MCF 10A (cell line): Measurements from ENCODE around the gene CAV1. TPM values are rescaled to one million over a fixed set of nuclear protein-coding genes. Genes with fewer than 3 reads are reported as not detected.

Source experiments
- BruUV-seq: library from RNA; stranded (reverse); fragments of 400-500 nt; replicated peaks from 2 replicates; lab custom pipeline; 2021; lab: Mats Ljungman, UMichigan
- CTCF ChIA-PET: fragments of 300-600 bp; sonication (Branson Sonifier 250); formaldehyde crosslinking; extraction: SDS; loops from one replicate; lab custom pipeline; 2021; ENCODE audit warnings: antibody characterized with exemption, inconsistent platforms; lab: Yijun Ruan, JAX
- POLR2A ChIA-PET: fragments of 300-600, 350-650 bp; sonication (Branson Sonifier 250); formaldehyde crosslinking; extraction: SDS; loops from one replicate; lab custom pipeline; 2020; ENCODE audit warnings: antibody characterized with exemption, inconsistent platforms; lab: Yijun Ruan, JAX
- DNase-seq: peaks from one replicate; pipeline ENCODE4 v3.0.0-alpha.2; 2018; ENCODE audit not compliant: unreplicated experiment
- H3K27ac Mint-ChIP-seq: one replicate; pipeline ENCODE4 v1.8.0; 2022; ENCODE audit warnings: mild to moderate bottlenecking, low read depth, mixed read lengths; ENCODE audit not compliant: unreplicated experiment
- H3K27me3 Mint-ChIP-seq: one replicate; pipeline ENCODE4 v1.8.0; 2022; ENCODE audit warnings: mixed read lengths; ENCODE audit not compliant: insufficient read depth, unreplicated experiment
- H3K36me3 Mint-ChIP-seq: one replicate; pipeline ENCODE4 v1.8.0; 2022; ENCODE audit warnings: mild to moderate bottlenecking, moderate library complexity, mixed read lengths; ENCODE audit not compliant: insufficient read depth, unreplicated experiment
- H3K4me1 Mint-ChIP-seq: one replicate; pipeline ENCODE4 v1.8.0; 2022; ENCODE audit warnings: mixed read lengths; ENCODE audit not compliant: insufficient read depth, unreplicated experiment
- H3K4me3 Mint-ChIP-seq: one replicate; pipeline ENCODE4 v1.8.0; 2022; ENCODE audit warnings: mild to moderate bottlenecking, moderate library complexity, mixed read lengths; ENCODE audit not compliant: unreplicated experiment
- H3K9me3 Mint-ChIP-seq: one replicate; pipeline ENCODE4 v1.8.0; 2022; ENCODE audit warnings: mixed read lengths; ENCODE audit not compliant: unreplicated experiment
- CTCF ChIP-seq: fragments of 200-600 bp; IDR thresholded peaks from one replicate; pipeline ENCODE4 v1.8.0; 2022; ENCODE audit warnings: antibody characterized with exemption, mild to moderate bottlenecking; ENCODE audit not compliant: unreplicated experiment
- intact Hi-C: fragments of 100-400 bp; cut with micrococcal nuclease; formaldehyde crosslinking; loops from 2 replicates; pipeline ENCODE4 v1.14.1; 2022
- total RNA-seq: library from RNA; stranded (reverse); gene quantifications from 2 replicates; pipeline ENCODE4 v1.2.3, GENCODE V29; 2022

Gene CAV1
- total RNA-seq, 1 experiment from 2014 or later, result 267 TPM

GRCh38 chr7:116598278-116598677 is 73.4 kb downstream of the CAV1 start:
- POLR2A ChIA-PET, result interaction anchor here (1.2 kb wide), 1 partner anchor 90 kb away, joined by 3 read pairs; no protein-coding TSS in a partner anchor
- Mint-ChIP-seq H3K27ac (no peak overlapping the region), H3K9me3 (no peaks in the 10 kb centered on the region), H3K4me1 (no peaks in the 10 kb centered on the region), H3K4me3 (no peak overlapping the region), H3K36me3 (no peaks in the 10 kb centered on the region), H3K27me3 (no peaks in the 10 kb centered on the region)
- no TSS peak for BruUV-seq
- intact Hi-C loops, result loop anchor here (1.0 to 2.0 kb wide), 2 partner anchors 73 to 211 kb away; no protein-coding TSS in a partner anchor
- DNase-seq, result peak; percentile 56
- TF ChIP-seq CTCF, result peak; percentile 75
- CTCF ChIA-PET, result interaction anchor here (0.7 to 0.8 kb wide), 4 partner anchors 10 to 230 kb away, joined by 3 to 4 read pairs (median 4); no protein-coding TSS in a partner anchor

- H3K4me1 Mint-ChIP-seq, result no peaks in the 10 kb centered on the region
- H3K36me3 Mint-ChIP-seq, result no peaks in the 10 kb centered on the region
- intact Hi-C loops, result loop anchor here (1.0 to 2.0 kb wide), 2 partner anchors 72 to 210 kb away; no protein-coding TSS in a partner anchor
- ChIA-PET CTCF (interaction anchor here (0.7 to 0.8 kb wide), 4 partner anchors 10 to 230 kb away, joined by 3 to 4 read pairs (median 4); no protein-coding TSS in a partner anchor), POLR2A (no interaction called here)
- no peak overlapping the region for H3K4me3 Mint-ChIP-seq
- no peak overlapping the region for H3K27ac Mint-ChIP-seq
- TF ChIP-seq CTCF, result no peak
- H3K9me3 Mint-ChIP-seq, result no peaks in the 10 kb centered on the region
- BruUV-seq, result no TSS peak
- DNase-seq, result no peak
- H3K27me3 Mint-ChIP-seq, result no peaks in the 10 kb centered on the region
These were observed 74.0 kb downstream of the CAV1 start for GRCh38 chr7:116598861-116599260.

GRCh38 chr7:116601426-116601825 is 76.6 kb downstream of the CAV1 start:
- Mint-ChIP-seq H3K4me3 (no peak overlapping the region), H3K27ac (no peak overlapping the region), H3K4me1 (no peaks in the 10 kb centered on the region), H3K27me3 (no peaks in the 10 kb centered on the region), H3K9me3 (no peaks in the 10 kb centered on the region), H3K36me3 (peaks cover under 1% of the 10 kb centered on the region)
- no peak for TF ChIP-seq CTCF
- CTCF ChIA-PET, result interaction anchor here (0.7 to 7.7 kb wide), 9 partner anchors 9 to 432 kb away, joined by 3 to 78 read pairs (median 3); no protein-coding TSS in a partner anchor
- POLR2A ChIA-PET, result interaction anchor here (1.2 to 1.4 kb wide), 2 partner anchors 13 to 32 kb away, joined by 3 read pairs; no protein-coding TSS in a partner anchor
- intact Hi-C loops, result no loop called here
- no TSS peak for BruUV-seq
- DNase-seq, result no peak

GRCh38 chr7:116607299-116607698 is 82.5 kb downstream of the CAV1 start:
- intact Hi-C loops, result no loop called here

More at GRCh38 chr7:116607299-116607698, 82.5 kb downstream of the CAV1 start:
- no peak for TF ChIP-seq CTCF
- Mint-ChIP-seq H3K27me3 (no peaks in the 10 kb centered on the region), H3K4me3 (no peak overlapping the region), H3K36me3 (peaks cover 5% of the 10 kb centered on the region), H3K4me1 (no peaks in the 10 kb centered on the region), H3K27ac (no peak overlapping the region), H3K9me3 (no peaks in the 10 kb centered on the region)
- POLR2A ChIA-PET, result interaction anchor here (0.7 kb wide), 1 partner anchor 181 kb away, joined by 3 read pairs; no protein-coding TSS in a partner anchor
- CTCF ChIA-PET, result interaction anchor here (0.7 to 7.7 kb wide), 3 partner anchors 10 to 179 kb away, joined by 7 to 78 read pairs (median 7); no protein-coding TSS in a partner anchor
- no peak for DNase-seq
- no TSS peak for BruUV-seq
